Ovary (tissue), 3 donors: ENCODE results near the gene IMMP2L.

Source experiments
- CTCF ChIP-seq, 3 donors: fragments of 450-650 bp in 2 of 3; fragments of 200-600 bp in 1 of 3; IDR thresholded peaks; one replicate each; pipeline versions ENCODE4 v1.5.1 to v1.8.0; 2016 to 2022; ENCODE audit warnings: antibody characterized with exemption in 3 of 3, mild to moderate bottlenecking in 1 of 3
- POLR2A ChIP-seq: fragments of 450-650 bp; IDR thresholded peaks from one replicate; pipeline ENCODE4 v1.6.1; 2017; ENCODE audit warnings: antibody characterized with exemption, mild to moderate bottlenecking, moderate library complexity
- donor health status: DM: no; HTN: no; CAD: no.

GRCh38 chr7:111256391-111256790, 305.9 kb downstream of the IMMP2L start:
- TF ChIP-seq CTCF (IDR thresholded peaks at IDR 0.05) (no peak), POLR2A (no peak)
